A549 treated with AZD2906 at 1 μM for 4 hours (cell line): ENCODE results near the gene PGA5. TPM values are rescaled to one million over a fixed set of nuclear protein-coding genes. Genes with fewer than 3 reads are reported as not detected.

Source experiments
- total RNA-seq: library from RNA; stranded (reverse); fragments of 200-300 nt; extraction: Qiagen RNA extraction; gene quantifications from 5 replicates; pipeline ENCODE4 v1.2.3, GENCODE V29; 2022

The PGA5 gene
- total RNA-seq: 0.08 TPM in 1 of 5 replicates, not detected in the others

GRCh38 chr11:61240875-61241274 is at the start of gene PGA5:
Gene PGA5 (plus strand): TSS chr11:61241175. CDS start chr11:61241227, 52 bp downstream.

GRCh38 chr11:61202950-61203746 is 37.8 kb upstream of the PGA5 start, which contains the start of gene PGA3:
Gene PGA3 (plus strand): TSS chr11:61203515. CDS start chr11:61203565, 50 bp downstream.

GRCh38 chr11:61222047-61222446 is 18.9 kb upstream of the PGA5 start, which contains the start of gene PGA4:
Gene PGA4 (plus strand): TSS chr11:61222347. CDS start chr11:61222401, 54 bp downstream.

GRCh38 chr11:61294717-61295595 is 54.0 kb downstream of the PGA5 start, which contains the start of gene VWCE:
Gene VWCE (minus strand): TSS chr11:61295316. CDS start chr11:61295037, 279 bp downstream.

Other genes with a start within 250 kb of the PGA5 start
- not detected in 5 replicates for gene CD5, start 138.7 kb upstream of the PGA5 start, total RNA-seq
- gene VPS37C, start 79.7 kb upstream of the PGA5 start, total RNA-seq: 16.2 to 18.2 TPM (median 17.1 TPM) in 5 replicates
- gene PGA3, start 37.7 kb upstream of the PGA5 start, total RNA-seq: 0.12 TPM in 1 of 5 replicates, not detected in the others
- gene PGA4, start 18.8 kb upstream of the PGA5 start, total RNA-seq: 0.07 to 0.26 TPM (median 0.16 TPM) in 3 of 5 replicates, not detected in the others
- 0.46 to 0.85 TPM (median 0.49 TPM) in 5 replicates for gene VWCE, start 54.1 kb downstream of the PGA5 start, total RNA-seq
- 159 to 171 TPM (median 166 TPM) in 5 replicates for gene DDB1, start 91.9 kb downstream of the PGA5 start, total RNA-seq
- gene TKFC, start 92.1 kb downstream of the PGA5 start, total RNA-seq: 45.4 to 75.1 TPM (median 73.0 TPM) in 5 replicates
- 35.7 to 45.5 TPM (median 41.7 TPM) in 5 replicates for gene CYB561A3, start 120.7 kb downstream of the PGA5 start, total RNA-seq
- gene TMEM138, start 121.2 kb downstream of the PGA5 start, total RNA-seq: 75.9 to 100 TPM (median 97.3 TPM) in 5 replicates
- 15.9 to 19.0 TPM (median 17.7 TPM) in 5 replicates for gene TMEM216, start 151.4 kb downstream of the PGA5 start, total RNA-seq
- 66.8 to 77.8 TPM (median 71.6 TPM) in 5 replicates for gene CPSF7, start 188.8 kb downstream of the PGA5 start, total RNA-seq
- 33.9 to 49.1 TPM (median 45.4 TPM) in 5 replicates for gene SDHAF2, start 188.9 kb downstream of the PGA5 start, total RNA-seq